Upper lobe of left lung (tissue), 6 donors: ENCODE data around the gene SRPX. TPM values are rescaled to one million over a fixed set of nuclear protein-coding genes. Genes with fewer than 3 reads are reported as not detected.

Source experiments
- ATAC-seq, 2 donors: fragments of 200-7000 bp; cut with Tn5 transposase; one replicate each; pipeline ENCODE4 v1.9.1; 2022; ENCODE audit warnings: mild to moderate bottlenecking in 2 of 2, moderate library complexity in 2 of 2; ENCODE audit not compliant: low FRiP score in 2 of 2
- DNase-seq, 2 donors: peaks; one replicate each; pipeline ENCODE4 v3.0.0-alpha.2; 2019 to 2020
- H3K27ac ChIP-seq, 4 donors: fragments of 200-600 bp; sonication (generic); one replicate each; pipeline ENCODE4 v1.5.1; 2016 to 2019
- H3K27me3 ChIP-seq, 4 donors: fragments of 200-600 bp; sonication (generic); one replicate each; pipeline ENCODE4 v1.5.1; 2017 to 2019
- H3K36me3 ChIP-seq, 4 donors: fragments of 200-600 bp; sonication (generic); one replicate each; pipeline ENCODE4 v1.5.1; 2016 to 2019
- H3K4me1 ChIP-seq, 4 donors: fragments of 200-600 bp; sonication (generic); one replicate each; pipeline ENCODE4 v1.5.1; 2018 to 2019
- H3K4me3 ChIP-seq, 4 donors: fragments of 200-600 bp; sonication (generic); one replicate each; pipeline ENCODE4 v1.5.1; 2017 to 2019; ENCODE audit warnings: mild to moderate bottlenecking in 2 of 4, moderate library complexity in 1 of 4
- H3K9me3 ChIP-seq, 4 donors: fragments of 200-600 bp; sonication (generic); one replicate each; pipeline ENCODE4 v1.5.1; 2018 to 2019
- EP300 ChIP-seq, 4 donors: sonication (generic); formaldehyde crosslinking; IDR thresholded peaks; one replicate each; pipeline ENCODE4 v1.5.1; 2017; ENCODE audit warnings: antibody characterized with exemption in 4 of 4, control low read depth in 2 of 4
- POLR2A ChIP-seq, 4 donors: fragments of 450-650 bp; IDR thresholded peaks; one replicate each; pipeline ENCODE4 v1.5.1; 2016 to 2017; ENCODE audit warnings: antibody characterized with exemption in 4 of 4, mild to moderate bottlenecking in 2 of 4
- POLR2AphosphoS5 ChIP-seq, 2 donors: sonication (generic); formaldehyde crosslinking; IDR thresholded peaks; one replicate each; pipeline ENCODE4 v1.5.1; 2017; ENCODE audit warnings: antibody characterized with exemption in 2 of 2
- WGBS, 2 donors: methylation state at CpG; one replicate each; pipeline ENCODE4 v1.1.5; 2017 to 2018; 5-methylcytosine and 5-hydroxymethylcytosine counted together
- total RNA-seq, 6 donors: library from RNA; depleted of rRNA in 4 of 6; stranded (reverse); fragments of >200 nt in 4 of 6; gene quantifications; one replicate each; pipeline versions ENCODE4 v1.1.0 to v1.2.1, GENCODE V29; 2016 to 2021
- TF ChIP-seq, protein P1 (sequence below), 6 experiments: fragments of 450-650 bp in 4 of 6; fragments of 200-600 bp in 2 of 6; sonication (generic) in 2 of 6; IDR thresholded peaks; one replicate each; pipeline ENCODE4 v1.5.1; 2016 to 2019; ENCODE audit warnings: antibody characterized with exemption in 6 of 6
- donor health status: DM: no; HTN: no; CAD: no; lungs with moderate emphysema.
- donor health status: DM: no; HTN: yes; CAD: no; lungs with severe emphysema.

The SRPX gene
- total RNA-seq, 6 donors from 2014 or later, result 1.0 to 76.6 (median 41.3) TPM

DNA sequence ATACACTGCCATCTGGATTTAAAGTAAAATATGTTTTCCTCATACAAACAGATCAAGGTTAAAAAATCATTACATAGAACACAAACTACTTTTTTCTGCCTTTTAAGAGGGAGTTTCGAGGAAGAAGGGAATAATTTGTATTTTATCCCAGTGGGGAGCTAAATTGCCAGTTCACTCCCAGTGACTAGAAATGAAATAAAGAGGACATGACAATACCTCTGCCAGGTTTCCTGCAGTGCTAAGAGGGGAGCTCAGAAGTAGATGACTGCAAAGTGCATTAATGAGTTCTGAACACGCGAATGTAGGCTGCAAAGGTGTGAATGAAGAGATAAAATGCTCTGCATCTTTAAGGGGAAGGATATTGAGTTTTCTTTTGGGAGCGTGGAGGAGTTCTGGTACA, 69.7 kb downstream of the SRPX start:
- Histone ChIP-seq H3K9me3 (no peaks in the 10 kb centered on the region), H3K4me3 (no peak overlapping the region), H3K36me3 (no peaks in the 10 kb centered on the region), H3K27ac (no peak overlapping the region), H3K27me3 (no peaks in the 10 kb centered on the region), H3K4me1 (no peaks in the 10 kb centered on the region)
- no peak for TF ChIP-seq EP300 (IDR thresholded peaks at IDR 0.05)
- TF ChIP-seq, protein P1, sequence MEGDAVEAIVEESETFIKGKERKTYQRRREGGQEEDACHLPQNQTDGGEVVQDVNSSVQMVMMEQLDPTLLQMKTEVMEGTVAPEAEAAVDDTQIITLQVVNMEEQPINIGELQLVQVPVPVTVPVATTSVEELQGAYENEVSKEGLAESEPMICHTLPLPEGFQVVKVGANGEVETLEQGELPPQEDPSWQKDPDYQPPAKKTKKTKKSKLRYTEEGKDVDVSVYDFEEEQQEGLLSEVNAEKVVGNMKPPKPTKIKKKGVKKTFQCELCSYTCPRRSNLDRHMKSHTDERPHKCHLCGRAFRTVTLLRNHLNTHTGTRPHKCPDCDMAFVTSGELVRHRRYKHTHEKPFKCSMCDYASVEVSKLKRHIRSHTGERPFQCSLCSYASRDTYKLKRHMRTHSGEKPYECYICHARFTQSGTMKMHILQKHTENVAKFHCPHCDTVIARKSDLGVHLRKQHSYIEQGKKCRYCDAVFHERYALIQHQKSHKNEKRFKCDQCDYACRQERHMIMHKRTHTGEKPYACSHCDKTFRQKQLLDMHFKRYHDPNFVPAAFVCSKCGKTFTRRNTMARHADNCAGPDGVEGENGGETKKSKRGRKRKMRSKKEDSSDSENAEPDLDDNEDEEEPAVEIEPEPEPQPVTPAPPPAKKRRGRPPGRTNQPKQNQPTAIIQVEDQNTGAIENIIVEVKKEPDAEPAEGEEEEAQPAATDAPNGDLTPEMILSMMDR (IDR thresholded peaks at IDR 0.05), result no peak
- WGBS, 2 donors, result 74 to 92% methylated on average over 4 of the region's 4 CpGs
- DNase-seq (no peak), ATAC-seq (no peak)

DNA sequence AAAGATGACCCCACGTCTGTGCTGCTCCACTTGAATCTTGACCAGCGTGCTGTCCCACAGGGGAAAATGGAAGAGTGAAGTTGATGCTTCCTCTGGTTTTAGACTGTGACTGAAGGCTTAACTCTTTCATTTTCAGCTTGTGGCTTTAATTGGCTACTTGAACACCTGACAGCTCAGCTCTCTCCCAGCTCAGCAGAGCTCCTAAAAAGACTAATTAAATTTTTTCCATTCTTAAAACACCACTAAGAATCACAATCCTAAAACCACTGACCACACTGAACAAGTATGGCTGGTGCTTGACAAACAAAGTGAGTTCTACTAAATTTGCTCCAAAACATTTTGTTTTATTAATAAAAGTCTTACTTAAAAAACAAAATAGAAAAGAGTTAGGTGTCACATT, 71.7 kb downstream of the SRPX start:
- ATAC-seq (no peak), DNase-seq (no peak)
- H3K36me3 ChIP-seq, result no peaks in the 10 kb centered on the region
- 72 to 100% methylated on average over 1 to 2 of the region's 2 CpGs for WGBS, 2 donors
- H3K27ac ChIP-seq, result no peak overlapping the region
- TF ChIP-seq POLR2A (IDR thresholded peaks at IDR 0.05) (no peak), POLR2AphosphoS5 (IDR thresholded peaks at IDR 0.05) (no peak), EP300 (IDR thresholded peaks at IDR 0.05) (no peak)
- TF ChIP-seq, protein P1 (IDR thresholded peaks at IDR 0.05), result no peak
- no peaks in the 10 kb centered on the region for H3K4me1 ChIP-seq
- H3K4me3 ChIP-seq, result no peak overlapping the region
- H3K9me3 ChIP-seq, result no peaks in the 10 kb centered on the region
- no peaks in the 10 kb centered on the region for H3K27me3 ChIP-seq

DNA sequence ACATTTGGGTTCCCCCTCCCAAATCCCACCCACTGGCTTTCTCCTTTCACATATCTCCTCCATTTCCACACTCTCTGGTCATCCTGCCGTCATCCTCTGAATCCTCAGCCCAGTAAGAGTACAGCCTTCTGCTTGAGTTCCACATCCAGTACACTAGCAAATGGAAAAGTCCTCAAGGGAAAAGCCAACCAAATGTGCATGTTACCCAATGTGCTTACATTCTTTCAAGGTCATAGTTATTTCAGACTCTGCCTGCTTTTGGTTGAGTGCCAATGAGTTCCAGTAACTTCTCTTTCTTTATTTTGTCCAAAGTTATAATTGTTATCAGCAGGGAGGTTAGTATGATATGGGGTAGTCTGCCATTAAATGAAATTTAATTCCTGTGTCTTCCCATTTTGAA, 78.1 kb downstream of the SRPX start:
- DNase-seq (no peak), ATAC-seq (no peak)
- no peak overlapping the region for H3K27ac ChIP-seq
- H3K4me3 ChIP-seq, result no peak overlapping the region
- no peaks in the 10 kb centered on the region for H3K27me3 ChIP-seq
- H3K36me3 ChIP-seq, result no peaks in the 10 kb centered on the region
- WGBS, 2 donors, result 63 to 71% methylated on average over 1 of the region's 1 CpG
- TF ChIP-seq POLR2A (IDR thresholded peaks at IDR 0.05) (no peak), POLR2AphosphoS5 (IDR thresholded peaks at IDR 0.05) (no peak), EP300 (IDR thresholded peaks at IDR 0.05) (no peak)
- TF ChIP-seq, protein P1 (IDR thresholded peaks at IDR 0.05), result no peak
- no peaks in the 10 kb centered on the region for H3K9me3 ChIP-seq
- no peaks in the 10 kb centered on the region for H3K4me1 ChIP-seq

DNA sequence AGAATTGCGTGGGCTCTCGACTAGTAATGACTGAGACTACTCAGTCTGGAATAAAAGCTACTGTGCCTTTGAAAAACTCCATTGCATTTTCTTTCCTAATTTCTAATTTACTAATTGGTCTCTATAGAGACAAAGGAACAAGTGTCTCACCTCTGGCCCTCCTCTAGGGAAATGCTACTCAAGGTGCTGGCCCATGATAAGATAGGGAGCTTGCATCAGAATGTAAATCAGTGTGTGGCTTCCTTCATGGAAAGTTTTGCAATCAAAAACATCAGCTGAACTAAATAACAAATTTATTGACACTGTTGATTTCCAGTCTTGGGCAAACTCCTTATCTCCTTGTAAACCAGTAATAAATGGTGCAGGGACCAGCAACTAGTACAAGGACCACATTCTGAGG, 81.8 kb downstream of the SRPX start:
- TF ChIP-seq EP300 (IDR thresholded peaks at IDR 0.05) (no peak), POLR2AphosphoS5 (IDR thresholded peaks at IDR 0.05) (no peak), POLR2A (IDR thresholded peaks at IDR 0.05) (no peak)
- TF ChIP-seq, protein P1 (IDR thresholded peaks at IDR 0.05), result no peak

DNA sequence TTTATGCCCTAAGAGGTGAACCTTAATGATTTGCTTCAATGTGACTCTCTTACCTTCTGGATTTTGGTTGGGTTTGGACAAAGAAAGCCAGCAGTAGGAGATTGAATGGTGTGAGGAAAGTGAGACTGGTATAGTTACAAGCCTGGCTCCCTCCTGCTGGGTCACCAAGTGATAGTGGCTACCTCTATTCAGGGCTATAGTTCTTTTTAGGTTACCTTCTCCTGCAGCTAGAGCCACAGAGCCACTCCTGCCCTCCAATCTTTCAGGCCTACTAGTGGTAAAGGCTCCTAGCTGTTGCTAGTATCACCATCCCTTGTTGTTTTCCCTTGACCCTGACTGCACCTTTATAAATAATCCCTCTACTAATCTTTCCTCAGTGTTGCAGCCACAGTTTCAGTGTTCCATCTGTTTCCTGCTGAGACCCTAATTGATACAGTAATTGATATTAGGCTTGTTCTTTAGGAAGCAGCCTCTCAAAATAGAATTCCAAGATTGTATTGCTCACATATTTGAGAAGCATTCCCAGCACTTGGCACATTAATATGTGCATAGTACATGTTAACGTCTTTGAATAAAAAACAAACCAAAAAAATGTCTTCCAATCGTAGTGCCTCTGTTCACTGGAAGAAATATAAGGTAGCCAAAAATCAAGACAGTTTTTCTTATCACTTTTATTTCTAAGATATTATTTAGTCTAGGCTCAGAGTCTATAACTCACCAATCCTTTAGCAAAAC, 82.3 kb downstream of the SRPX start:
- no peaks in the 10 kb centered on the region for H3K36me3 ChIP-seq
- H3K27ac ChIP-seq, result no peak overlapping the region
- no peak for ATAC-seq
- 0 to 80% methylated on average over 2 of the region's 2 CpGs for WGBS, 2 donors
- H3K4me1 ChIP-seq, result no peaks in the 10 kb centered on the region
- no peak overlapping the region for H3K4me3 ChIP-seq
- TF ChIP-seq POLR2AphosphoS5 (IDR thresholded peaks at IDR 0.05) (no peak), EP300 (IDR thresholded peaks at IDR 0.05) (no peak), POLR2A (IDR thresholded peaks at IDR 0.05) (no peak)
- TF ChIP-seq, protein P1 (IDR thresholded peaks at IDR 0.05), result no peak
- no peaks in the 10 kb centered on the region for H3K9me3 ChIP-seq
- no peak for DNase-seq
- no peaks in the 10 kb centered on the region for H3K27me3 ChIP-seq

More for the DNA sequence above, 81.8 kb downstream of the SRPX start:
- ATAC-seq (no peak), DNase-seq (no peak)
- no peak overlapping the region for H3K27ac ChIP-seq
- WGBS, 2 donors, result 84 to 97% methylated on average over 2 of the region's 2 CpGs
- H3K36me3 ChIP-seq, result no peaks in the 10 kb centered on the region
- no peak overlapping the region for H3K4me3 ChIP-seq
- no peaks in the 10 kb centered on the region for H3K27me3 ChIP-seq
- H3K9me3 ChIP-seq, result no peaks in the 10 kb centered on the region
- H3K4me1 ChIP-seq, result no peaks in the 10 kb centered on the region
